HG02870 (cell line): ENCODE data around the gene LGR6.

ENCODE experiments used
- ATAC-seq: cut with Tn5 transposase; IDR thresholded peaks from one replicate; pipeline ENCODE4 v1.9.1; 2021; ENCODE audit warnings: mild to moderate bottlenecking, moderate library complexity; ENCODE audit not compliant: unreplicated experiment

Gene LGR6

GRCh38 chr1:202199040-202199889 is 5.7 kb downstream of the LGR6 start:
- no peak for ATAC-seq

GRCh38 chr1:202200112-202200548 is 6.5 kb downstream of the LGR6 start:
- ATAC-seq: no peak

GRCh38 chr1:202200669-202201068 is 7.1 kb downstream of the LGR6 start:
- no peak for ATAC-seq

GRCh38 chr1:202201266-202201665 is 7.7 kb downstream of the LGR6 start:
- no peak for ATAC-seq

GRCh38 chr1:202201971-202202370 is 8.4 kb downstream of the LGR6 start:
- no peak for ATAC-seq

- ATAC-seq: no peak
Measured at GRCh38 chr1:202202500-202203168, 9.0 kb downstream of the LGR6 start.

GRCh38 chr1:202203238-202204039 is 9.8 kb downstream of the LGR6 start:
- ATAC-seq: no peak

- no peak for ATAC-seq
Measured at GRCh38 chr1:202204065-202204464, 10.5 kb downstream of the LGR6 start.

GRCh38 chr1:202205523-202206190 is 12.1 kb downstream of the LGR6 start:
- no peak for ATAC-seq

GRCh38 chr1:202207292-202207691 is 13.7 kb downstream of the LGR6 start:
- ATAC-seq: no peak

GRCh38 chr1:202208351-202208857 is 14.8 kb downstream of the LGR6 start:
- ATAC-seq: no peak

GRCh38 chr1:202210385-202210784 is 16.8 kb downstream of the LGR6 start:
- no peak for ATAC-seq

GRCh38 chr1:202210969-202211368 is 17.4 kb downstream of the LGR6 start:
- ATAC-seq: no peak

- ATAC-seq: no peak
Measured at GRCh38 chr1:202212787-202213186, 19.2 kb downstream of the LGR6 start.

GRCh38 chr1:202213361-202214088 is 19.9 kb downstream of the LGR6 start:
- no peak for ATAC-seq

- no peak for ATAC-seq
Measured at GRCh38 chr1:202214089-202214843, 20.7 kb downstream of the LGR6 start.

- no peak for ATAC-seq
Measured at GRCh38 chr1:202215472-202216130, 22.0 kb downstream of the LGR6 start.

- no peak for ATAC-seq
Measured at GRCh38 chr1:202216691-202217090, 23.1 kb downstream of the LGR6 start.

GRCh38 chr1:202217516-202217915 is 23.9 kb downstream of the LGR6 start:
- ATAC-seq: no peak
